Measurements from ENCODE around the gene METTL9. TPM values are rescaled to one million over a fixed set of nuclear protein-coding genes. Genes with fewer than 3 reads are reported as not detected.

The METTL9 gene
- total and polyA plus RNA-seq, 9 of the 15 experiments (the other 6 are each of a cell fraction or from before 2014, with no cell fraction given) = 12.2 to 107 (median 79.1) TPM

- TF ChIP-seq, protein P1, sequence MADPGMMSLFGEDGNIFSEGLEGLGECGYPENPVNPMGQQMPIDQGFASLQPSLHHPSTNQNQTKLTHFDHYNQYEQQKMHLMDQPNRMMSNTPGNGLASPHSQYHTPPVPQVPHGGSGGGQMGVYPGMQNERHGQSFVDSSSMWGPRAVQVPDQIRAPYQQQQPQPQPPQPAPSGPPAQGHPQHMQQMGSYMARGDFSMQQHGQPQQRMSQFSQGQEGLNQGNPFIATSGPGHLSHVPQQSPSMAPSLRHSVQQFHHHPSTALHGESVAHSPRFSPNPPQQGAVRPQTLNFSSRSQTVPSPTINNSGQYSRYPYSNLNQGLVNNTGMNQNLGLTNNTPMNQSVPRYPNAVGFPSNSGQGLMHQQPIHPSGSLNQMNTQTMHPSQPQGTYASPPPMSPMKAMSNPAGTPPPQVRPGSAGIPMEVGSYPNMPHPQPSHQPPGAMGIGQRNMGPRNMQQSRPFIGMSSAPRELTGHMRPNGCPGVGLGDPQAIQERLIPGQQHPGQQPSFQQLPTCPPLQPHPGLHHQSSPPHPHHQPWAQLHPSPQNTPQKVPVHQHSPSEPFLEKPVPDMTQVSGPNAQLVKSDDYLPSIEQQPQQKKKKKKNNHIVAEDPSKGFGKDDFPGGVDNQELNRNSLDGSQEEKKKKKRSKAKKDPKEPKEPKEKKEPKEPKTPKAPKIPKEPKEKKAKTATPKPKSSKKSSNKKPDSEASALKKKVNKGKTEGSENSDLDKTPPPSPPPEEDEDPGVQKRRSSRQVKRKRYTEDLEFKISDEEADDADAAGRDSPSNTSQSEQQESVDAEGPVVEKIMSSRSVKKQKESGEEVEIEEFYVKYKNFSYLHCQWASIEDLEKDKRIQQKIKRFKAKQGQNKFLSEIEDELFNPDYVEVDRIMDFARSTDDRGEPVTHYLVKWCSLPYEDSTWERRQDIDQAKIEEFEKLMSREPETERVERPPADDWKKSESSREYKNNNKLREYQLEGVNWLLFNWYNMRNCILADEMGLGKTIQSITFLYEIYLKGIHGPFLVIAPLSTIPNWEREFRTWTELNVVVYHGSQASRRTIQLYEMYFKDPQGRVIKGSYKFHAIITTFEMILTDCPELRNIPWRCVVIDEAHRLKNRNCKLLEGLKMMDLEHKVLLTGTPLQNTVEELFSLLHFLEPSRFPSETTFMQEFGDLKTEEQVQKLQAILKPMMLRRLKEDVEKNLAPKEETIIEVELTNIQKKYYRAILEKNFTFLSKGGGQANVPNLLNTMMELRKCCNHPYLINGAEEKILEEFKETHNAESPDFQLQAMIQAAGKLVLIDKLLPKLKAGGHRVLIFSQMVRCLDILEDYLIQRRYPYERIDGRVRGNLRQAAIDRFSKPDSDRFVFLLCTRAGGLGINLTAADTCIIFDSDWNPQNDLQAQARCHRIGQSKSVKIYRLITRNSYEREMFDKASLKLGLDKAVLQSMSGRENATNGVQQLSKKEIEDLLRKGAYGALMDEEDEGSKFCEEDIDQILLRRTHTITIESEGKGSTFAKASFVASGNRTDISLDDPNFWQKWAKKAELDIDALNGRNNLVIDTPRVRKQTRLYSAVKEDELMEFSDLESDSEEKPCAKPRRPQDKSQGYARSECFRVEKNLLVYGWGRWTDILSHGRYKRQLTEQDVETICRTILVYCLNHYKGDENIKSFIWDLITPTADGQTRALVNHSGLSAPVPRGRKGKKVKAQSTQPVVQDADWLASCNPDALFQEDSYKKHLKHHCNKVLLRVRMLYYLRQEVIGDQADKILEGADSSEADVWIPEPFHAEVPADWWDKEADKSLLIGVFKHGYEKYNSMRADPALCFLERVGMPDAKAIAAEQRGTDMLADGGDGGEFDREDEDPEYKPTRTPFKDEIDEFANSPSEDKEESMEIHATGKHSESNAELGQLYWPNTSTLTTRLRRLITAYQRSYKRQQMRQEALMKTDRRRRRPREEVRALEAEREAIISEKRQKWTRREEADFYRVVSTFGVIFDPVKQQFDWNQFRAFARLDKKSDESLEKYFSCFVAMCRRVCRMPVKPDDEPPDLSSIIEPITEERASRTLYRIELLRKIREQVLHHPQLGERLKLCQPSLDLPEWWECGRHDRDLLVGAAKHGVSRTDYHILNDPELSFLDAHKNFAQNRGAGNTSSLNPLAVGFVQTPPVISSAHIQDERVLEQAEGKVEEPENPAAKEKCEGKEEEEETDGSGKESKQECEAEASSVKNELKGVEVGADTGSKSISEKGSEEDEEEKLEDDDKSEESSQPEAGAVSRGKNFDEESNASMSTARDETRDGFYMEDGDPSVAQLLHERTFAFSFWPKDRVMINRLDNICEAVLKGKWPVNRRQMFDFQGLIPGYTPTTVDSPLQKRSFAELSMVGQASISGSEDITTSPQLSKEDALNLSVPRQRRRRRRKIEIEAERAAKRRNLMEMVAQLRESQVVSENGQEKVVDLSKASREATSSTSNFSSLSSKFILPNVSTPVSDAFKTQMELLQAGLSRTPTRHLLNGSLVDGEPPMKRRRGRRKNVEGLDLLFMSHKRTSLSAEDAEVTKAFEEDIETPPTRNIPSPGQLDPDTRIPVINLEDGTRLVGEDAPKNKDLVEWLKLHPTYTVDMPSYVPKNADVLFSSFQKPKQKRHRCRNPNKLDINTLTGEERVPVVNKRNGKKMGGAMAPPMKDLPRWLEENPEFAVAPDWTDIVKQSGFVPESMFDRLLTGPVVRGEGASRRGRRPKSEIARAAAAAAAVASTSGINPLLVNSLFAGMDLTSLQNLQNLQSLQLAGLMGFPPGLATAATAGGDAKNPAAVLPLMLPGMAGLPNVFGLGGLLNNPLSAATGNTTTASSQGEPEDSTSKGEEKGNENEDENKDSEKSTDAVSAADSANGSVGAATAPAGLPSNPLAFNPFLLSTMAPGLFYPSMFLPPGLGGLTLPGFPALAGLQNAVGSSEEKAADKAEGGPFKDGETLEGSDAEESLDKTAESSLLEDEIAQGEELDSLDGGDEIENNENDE (IDR thresholded peaks at IDR 0.05; ENCODE audit: low read depth, low read length) = no peak
- TF ChIP-seq KLF16 (IDR thresholded peaks at IDR 0.05) (no peak), PREB (CRISPR knock-in tag; IDR thresholded peaks at IDR 0.05) (no peak), CXXC5 (CRISPR knock-in tag; IDR thresholded peaks at IDR 0.05) (no peak; the same call in 1 of the 2 replicates), JUNB (CRISPR knock-in tag; conservative IDR thresholded peaks at IDR 0.05) (no peak), RBM17 (IDR thresholded peaks at IDR 0.05; ENCODE audit: borderline replicate concordance, low read depth, low read length) (no peak), ARHGAP35 (IDR thresholded peaks at IDR 0.05; ENCODE audit: partially characterized antibody) (no peak), ZC3H4 (CRISPR knock-in tag; IDR thresholded peaks at IDR 0.05; ENCODE audit: borderline replicate concordance) (no peak), PTRF (tag; IDR thresholded peaks at IDR 0.05) (no peak), TGIF2 (CRISPR knock-in tag; IDR thresholded peaks at IDR 0.05) (no peak), TCF7L2 (IDR thresholded peaks at IDR 0.05; ENCODE audit: low read depth, low read length) (no peak)
These were observed 12.4 kb downstream of the METTL9 start (continued) for GRCh38 chr16:21611556-21612384.

Measured in K562 (cell line).